ENCODE measurements around the gene CD300A. TPM values are rescaled to one million over a fixed set of nuclear protein-coding genes. Genes with fewer than 3 reads are reported as not detected.
A peak's percentile ranks its signal among the peaks of the same experiment; 100 is the strongest.

The CD300A gene
- total RNA-seq, 1 experiment from 2014 or later, result 0.71 TPM

DNA sequence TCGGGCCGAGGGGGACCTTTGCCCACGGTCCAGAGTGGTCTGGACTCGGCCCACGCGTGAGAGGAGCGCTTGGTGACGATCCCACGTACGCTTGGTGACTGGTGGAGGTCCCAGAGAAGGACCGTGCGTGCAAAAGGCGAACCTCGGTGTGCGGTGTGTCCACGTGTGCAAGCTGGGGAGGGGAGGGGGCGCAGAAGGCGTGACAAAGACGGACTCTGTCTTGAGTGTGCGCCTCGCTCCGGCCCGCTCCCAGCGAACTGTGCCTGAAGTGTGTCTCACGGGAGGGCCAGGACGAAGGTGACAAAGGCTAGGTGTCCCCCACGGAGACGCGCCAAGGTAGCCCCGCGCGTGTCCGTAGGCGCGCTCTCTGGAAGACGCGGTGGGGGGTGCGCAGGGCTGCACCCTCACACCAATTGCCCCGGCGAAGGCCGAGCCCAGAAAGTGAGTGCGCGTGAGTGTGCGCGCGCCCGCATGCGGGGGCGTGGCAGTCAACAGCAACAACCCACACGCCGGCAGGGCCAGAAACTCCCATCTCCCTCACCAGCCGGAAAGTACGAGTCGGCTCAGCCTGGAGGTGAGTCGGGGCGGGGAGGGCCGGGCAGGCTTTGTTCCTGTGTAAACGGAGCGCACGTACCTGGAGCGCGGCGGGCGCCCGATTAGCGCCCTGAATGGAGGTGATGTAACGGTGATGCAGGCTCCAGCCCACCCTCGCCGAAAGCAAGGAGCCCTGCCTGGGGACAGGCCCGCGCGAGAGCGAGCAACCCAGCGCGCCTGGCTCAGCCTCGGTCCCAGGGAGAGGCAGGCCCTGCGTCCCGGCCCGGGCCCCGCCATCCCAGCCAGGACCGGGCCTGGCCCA is 34.6 kb upstream of the CD300A start, which contains the start of gene GPRC5C:
Gene GPRC5C (plus strand): TSS at position 521 of the 856 bp plus-strand sequence. CDS start 7,689 bp downstream, outside the sequence.
- intact Hi-C loops (cut with micrococcal nuclease), result loop anchor here (2.0 kb wide), 1 partner anchor 15 kb away; no protein-coding TSS in a partner anchor
- RAD21 ChIA-PET (ENCODE audit: low non-redundant PET in 1 of 2, low total read pairs in 2 of 2, uncharacterized antibody in 2 of 2, unreplicated experiment in 2 of 2), result no interaction called here
- no peak for TF ChIP-seq ZNF274 (IDR thresholded peaks at IDR 0.05; ENCODE audit: low read depth, low read length)
- TF ChIP-seq TCF7L2 (IDR thresholded peaks at IDR 0.05; ENCODE audit: borderline replicate concordance, extremely low read depth, insufficient read depth, insufficient read length), result peak; percentile 78
- peak; percentile 68 for TF ChIP-seq ZFX (IDR thresholded peaks at IDR 0.05)
- no peak for TF ChIP-seq CEBPB (IDR thresholded peaks at IDR 0.05; ENCODE audit: low read depth)
- TF ChIP-seq SRF (IDR thresholded peaks at IDR 0.05; ENCODE audit: low read depth), result no peak
- TF ChIP-seq, protein P1, sequence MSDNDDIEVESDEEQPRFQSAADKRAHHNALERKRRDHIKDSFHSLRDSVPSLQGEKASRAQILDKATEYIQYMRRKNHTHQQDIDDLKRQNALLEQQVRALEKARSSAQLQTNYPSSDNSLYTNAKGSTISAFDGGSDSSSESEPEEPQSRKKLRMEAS (IDR thresholded peaks at IDR 0.05), result peak; percentile 91
- peak; percentile 98 for TF ChIP-seq EGR1 (IDR thresholded peaks at IDR 0.05; ENCODE audit: low read depth)
- 0 out of 2 replicates have a peak, but pooled peaks have one; percentile 27 for TF ChIP-seq CBX3 (IDR thresholded peaks at IDR 0.05; ENCODE audit: low read depth)
- TF ChIP-seq RAD21 (IDR thresholded peaks at IDR 0.05; ENCODE audit: low read depth), result no peak
- TF ChIP-seq EZH2phosphoT487 (IDR thresholded peaks at IDR 0.05; ENCODE audit: borderline replicate concordance), result no peak
- TF ChIP-seq SP1 (IDR thresholded peaks at IDR 0.05; ENCODE audit: low read depth), result no peak; the same call in 1 of the 2 replicates
- TF ChIP-seq, protein P2, sequence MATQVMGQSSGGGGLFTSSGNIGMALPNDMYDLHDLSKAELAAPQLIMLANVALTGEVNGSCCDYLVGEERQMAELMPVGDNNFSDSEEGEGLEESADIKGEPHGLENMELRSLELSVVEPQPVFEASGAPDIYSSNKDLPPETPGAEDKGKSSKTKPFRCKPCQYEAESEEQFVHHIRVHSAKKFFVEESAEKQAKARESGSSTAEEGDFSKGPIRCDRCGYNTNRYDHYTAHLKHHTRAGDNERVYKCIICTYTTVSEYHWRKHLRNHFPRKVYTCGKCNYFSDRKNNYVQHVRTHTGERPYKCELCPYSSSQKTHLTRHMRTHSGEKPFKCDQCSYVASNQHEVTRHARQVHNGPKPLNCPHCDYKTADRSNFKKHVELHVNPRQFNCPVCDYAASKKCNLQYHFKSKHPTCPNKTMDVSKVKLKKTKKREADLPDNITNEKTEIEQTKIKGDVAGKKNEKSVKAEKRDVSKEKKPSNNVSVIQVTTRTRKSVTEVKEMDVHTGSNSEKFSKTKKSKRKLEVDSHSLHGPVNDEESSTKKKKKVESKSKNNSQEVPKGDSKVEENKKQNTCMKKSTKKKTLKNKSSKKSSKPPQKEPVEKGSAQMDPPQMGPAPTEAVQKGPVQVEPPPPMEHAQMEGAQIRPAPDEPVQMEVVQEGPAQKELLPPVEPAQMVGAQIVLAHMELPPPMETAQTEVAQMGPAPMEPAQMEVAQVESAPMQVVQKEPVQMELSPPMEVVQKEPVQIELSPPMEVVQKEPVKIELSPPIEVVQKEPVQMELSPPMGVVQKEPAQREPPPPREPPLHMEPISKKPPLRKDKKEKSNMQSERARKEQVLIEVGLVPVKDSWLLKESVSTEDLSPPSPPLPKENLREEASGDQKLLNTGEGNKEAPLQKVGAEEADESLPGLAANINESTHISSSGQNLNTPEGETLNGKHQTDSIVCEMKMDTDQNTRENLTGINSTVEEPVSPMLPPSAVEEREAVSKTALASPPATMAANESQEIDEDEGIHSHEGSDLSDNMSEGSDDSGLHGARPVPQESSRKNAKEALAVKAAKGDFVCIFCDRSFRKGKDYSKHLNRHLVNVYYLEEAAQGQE (IDR thresholded peaks at IDR 0.05; ENCODE audit: low read depth), result no peak
- peak; percentile 93 for TF ChIP-seq SIN3A (IDR thresholded peaks at IDR 0.05; ENCODE audit: low read depth)
- TF ChIP-seq FOSL1 (IDR thresholded peaks at IDR 0.05; ENCODE audit: low read depth), result no peak
- no peak for TF ChIP-seq ATF3 (IDR thresholded peaks at IDR 0.05)
- TF ChIP-seq ELF1 (IDR thresholded peaks at IDR 0.05; ENCODE audit: borderline replicate concordance, low read depth), result no peak
- TF ChIP-seq, protein P3, sequence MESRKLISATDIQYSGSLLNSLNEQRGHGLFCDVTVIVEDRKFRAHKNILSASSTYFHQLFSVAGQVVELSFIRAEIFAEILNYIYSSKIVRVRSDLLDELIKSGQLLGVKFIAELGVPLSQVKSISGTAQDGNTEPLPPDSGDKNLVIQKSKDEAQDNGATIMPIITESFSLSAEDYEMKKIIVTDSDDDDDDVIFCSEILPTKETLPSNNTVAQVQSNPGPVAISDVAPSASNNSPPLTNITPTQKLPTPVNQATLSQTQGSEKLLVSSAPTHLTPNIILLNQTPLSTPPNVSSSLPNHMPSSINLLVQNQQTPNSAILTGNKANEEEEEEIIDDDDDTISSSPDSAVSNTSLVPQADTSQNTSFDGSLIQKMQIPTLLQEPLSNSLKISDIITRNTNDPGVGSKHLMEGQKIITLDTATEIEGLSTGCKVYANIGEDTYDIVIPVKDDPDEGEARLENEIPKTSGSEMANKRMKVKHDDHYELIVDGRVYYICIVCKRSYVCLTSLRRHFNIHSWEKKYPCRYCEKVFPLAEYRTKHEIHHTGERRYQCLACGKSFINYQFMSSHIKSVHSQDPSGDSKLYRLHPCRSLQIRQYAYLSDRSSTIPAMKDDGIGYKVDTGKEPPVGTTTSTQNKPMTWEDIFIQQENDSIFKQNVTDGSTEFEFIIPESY (IDR thresholded peaks at IDR 0.05; ENCODE audit: extremely low read depth, insufficient replicate concordance, low read length), result peak; percentile 3
- TF ChIP-seq POLR2A (IDR thresholded peaks at IDR 0.05; ENCODE audit: borderline replicate concordance, extremely low read depth, insufficient read depth, insufficient read length), result peak; percentile 70
- TF ChIP-seq, protein P4, sequence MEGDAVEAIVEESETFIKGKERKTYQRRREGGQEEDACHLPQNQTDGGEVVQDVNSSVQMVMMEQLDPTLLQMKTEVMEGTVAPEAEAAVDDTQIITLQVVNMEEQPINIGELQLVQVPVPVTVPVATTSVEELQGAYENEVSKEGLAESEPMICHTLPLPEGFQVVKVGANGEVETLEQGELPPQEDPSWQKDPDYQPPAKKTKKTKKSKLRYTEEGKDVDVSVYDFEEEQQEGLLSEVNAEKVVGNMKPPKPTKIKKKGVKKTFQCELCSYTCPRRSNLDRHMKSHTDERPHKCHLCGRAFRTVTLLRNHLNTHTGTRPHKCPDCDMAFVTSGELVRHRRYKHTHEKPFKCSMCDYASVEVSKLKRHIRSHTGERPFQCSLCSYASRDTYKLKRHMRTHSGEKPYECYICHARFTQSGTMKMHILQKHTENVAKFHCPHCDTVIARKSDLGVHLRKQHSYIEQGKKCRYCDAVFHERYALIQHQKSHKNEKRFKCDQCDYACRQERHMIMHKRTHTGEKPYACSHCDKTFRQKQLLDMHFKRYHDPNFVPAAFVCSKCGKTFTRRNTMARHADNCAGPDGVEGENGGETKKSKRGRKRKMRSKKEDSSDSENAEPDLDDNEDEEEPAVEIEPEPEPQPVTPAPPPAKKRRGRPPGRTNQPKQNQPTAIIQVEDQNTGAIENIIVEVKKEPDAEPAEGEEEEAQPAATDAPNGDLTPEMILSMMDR (IDR thresholded peaks at IDR 0.05 in 2 of 3, conservative IDR thresholded peaks at IDR 0.05 in 1 of 3; ENCODE audit: borderline replicate concordance in 1 of 3, insufficient read depth in 1 of 3, low read depth in 2 of 3, low read length in 2 of 3), result no peak

More for the DNA sequence above, 34.6 kb upstream of the CD300A start, which contains the start of gene GPRC5C:
- peak within 1 kb of the TSS; percentile 25 for H2AFZ ChIP-seq (ENCODE audit: low read depth, low read length, poor library complexity, severe bottlenecking)
- CTCF ChIA-PET, result no interaction called here
- peaks cover 3% of the 10 kb centered on the region; the same call in 1 of the 2 replicates for H3K79me2 ChIP-seq (ENCODE audit: insufficient read depth, low read length)
- no peaks in the 10 kb centered on the region for H3K9me3 ChIP-seq (ENCODE audit: control insufficient read depth in 1 of 2, insufficient read depth in 1 of 2, low read depth in 1 of 2, low read length in 2 of 2)
- peaks cover 35 to 59% of the 10 kb centered on the region in 2 experiments for H3K4me1 ChIP-seq (ENCODE audit: control insufficient read depth in 1 of 2, insufficient read depth in 2 of 2, low read length in 2 of 2)
- H3K4me3 ChIP-seq (replicated peaks in 1 of 2; ENCODE audit: low read depth in 1 of 2, low read length in 2 of 2), result peak within 1 kb of the TSS; percentile 64 to 70
- H4K20me1 ChIP-seq (ENCODE audit: insufficient read depth), result no peaks in the 10 kb centered on the region
- DNase-seq (ENCODE audit: low read depth, low spot score), result peak; percentile 66
- no peaks in the 10 kb centered on the region for H3K9me2 ChIP-seq (ENCODE audit: insufficient read depth)
- peak within 1 kb of the TSS; percentile 66 for H3K9ac ChIP-seq (ENCODE audit: low read length)
- BruUV-seq (replicated peaks), result no TSS peak
- peak; percentile 78 for ATAC-seq
- H3K27ac ChIP-seq (ENCODE audit: low read depth, low read length), result peak within 1 kb of the TSS; percentile 89
- H3K27me3 ChIP-seq (ENCODE audit: insufficient read depth, low read length), result no peaks in the 10 kb centered on the region
- peak within 1 kb of the TSS; percentile 86 for H3K4me2 ChIP-seq (ENCODE audit: low read length)
- H3K36me3 ChIP-seq (ENCODE audit: control insufficient read depth in 1 of 2, insufficient read depth in 2 of 2, low read length in 2 of 2), result no peaks in the 10 kb centered on the region
- POLR2A ChIA-PET, result interaction anchor here (2.1 kb wide), 1 partner anchor 15 kb away, joined by 10 read pairs; no protein-coding TSS in a partner anchor
